Germinal center (tissue), 1 donor: ENCODE data around the gene KIF3B.
"Not testable (repeated sequence)": the region's sequence is repeated elsewhere in the genome, so short reads cannot be mapped to it uniquely, and the experiment has no call there.

Source experiments
- DNase-seq: peaks from one replicate; pipeline ENCODE4 v3.0.0; 2012; ENCODE audit warnings: mixed read lengths, low spot score

KIF3B gene

GRCh38 chr20:32296412-32296811 is 19.0 kb downstream of the KIF3B start:
- DNase-seq: no peak

GRCh38 chr20:32296819-32297420 is 19.5 kb downstream of the KIF3B start:
- no peak for DNase-seq

GRCh38 chr20:32297439-32297838 is 20.0 kb downstream of the KIF3B start:
- DNase-seq: no peak

DNA sequence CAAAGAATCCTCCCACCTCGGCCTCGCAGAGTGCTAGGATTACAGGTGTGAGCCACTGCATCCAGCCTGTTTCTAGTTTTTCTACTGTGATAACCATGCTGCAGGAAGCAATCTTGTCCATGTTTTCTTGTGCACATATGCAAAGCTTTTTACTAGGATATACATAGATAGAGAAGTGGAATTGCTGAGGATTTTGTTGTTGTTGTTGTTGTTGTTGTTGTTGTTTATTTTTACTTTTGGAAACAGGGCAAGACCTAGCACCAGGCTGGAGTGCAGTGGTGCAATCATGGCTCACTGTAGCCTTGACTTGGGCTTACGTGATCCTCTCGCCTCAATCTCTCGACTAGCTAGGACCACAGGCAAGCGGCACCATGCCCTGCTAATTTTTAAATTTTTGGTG is 23.2 kb downstream of the KIF3B start:
- DNase-seq: no peak

- DNase-seq: no peak
Observed at GRCh38 chr20:32301719-32302506, 24.5 kb downstream of the KIF3B start.

DNA sequence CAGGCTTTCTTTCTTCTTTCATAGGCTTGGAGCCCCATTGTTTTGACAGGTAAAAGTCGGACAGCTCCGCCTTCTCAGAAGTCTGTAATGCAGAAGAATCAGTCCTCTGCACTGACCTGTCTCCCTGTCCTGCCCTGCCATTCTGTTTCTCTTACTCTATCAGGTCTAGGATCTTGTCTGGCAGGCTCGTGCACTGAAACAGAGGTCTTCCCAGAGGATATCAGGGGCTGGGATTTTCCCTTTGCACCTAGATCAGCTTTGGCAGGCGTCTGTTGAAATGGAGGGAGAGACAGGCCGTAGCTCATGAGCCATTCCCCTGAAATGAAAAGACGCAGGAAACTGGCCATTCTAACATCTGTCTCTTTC is 25.0 kb downstream of the KIF3B start:
- DNase-seq: no peak

DNA sequence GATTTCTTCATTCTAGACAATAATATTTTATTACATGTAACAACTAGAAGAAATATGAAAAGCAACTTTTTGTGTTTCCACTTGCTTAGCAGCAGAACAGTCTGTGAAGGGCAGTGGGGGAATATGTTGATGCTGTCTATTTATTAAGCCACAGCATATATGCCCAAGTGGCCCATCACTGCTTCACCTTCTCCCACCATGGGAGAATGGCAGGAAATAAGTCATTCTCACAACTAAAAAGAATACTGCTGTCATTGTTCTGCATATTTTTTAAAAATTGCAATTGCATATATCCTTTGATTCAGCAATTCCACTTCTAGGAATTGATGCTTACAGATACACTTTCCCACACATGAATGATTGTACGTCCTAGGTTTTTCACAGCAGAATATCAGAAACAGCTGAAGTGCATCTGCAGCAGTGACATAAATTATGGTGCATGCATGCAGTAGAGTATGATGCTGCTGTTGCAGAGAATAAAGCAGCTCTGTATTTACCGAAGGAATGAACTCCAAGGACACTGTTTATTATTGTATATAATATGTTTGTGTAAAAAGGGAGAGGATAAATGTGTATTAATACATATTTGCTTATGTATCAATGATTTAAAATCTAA is 26.8 kb downstream of the KIF3B start:
- DNase-seq: no peak

DNA sequence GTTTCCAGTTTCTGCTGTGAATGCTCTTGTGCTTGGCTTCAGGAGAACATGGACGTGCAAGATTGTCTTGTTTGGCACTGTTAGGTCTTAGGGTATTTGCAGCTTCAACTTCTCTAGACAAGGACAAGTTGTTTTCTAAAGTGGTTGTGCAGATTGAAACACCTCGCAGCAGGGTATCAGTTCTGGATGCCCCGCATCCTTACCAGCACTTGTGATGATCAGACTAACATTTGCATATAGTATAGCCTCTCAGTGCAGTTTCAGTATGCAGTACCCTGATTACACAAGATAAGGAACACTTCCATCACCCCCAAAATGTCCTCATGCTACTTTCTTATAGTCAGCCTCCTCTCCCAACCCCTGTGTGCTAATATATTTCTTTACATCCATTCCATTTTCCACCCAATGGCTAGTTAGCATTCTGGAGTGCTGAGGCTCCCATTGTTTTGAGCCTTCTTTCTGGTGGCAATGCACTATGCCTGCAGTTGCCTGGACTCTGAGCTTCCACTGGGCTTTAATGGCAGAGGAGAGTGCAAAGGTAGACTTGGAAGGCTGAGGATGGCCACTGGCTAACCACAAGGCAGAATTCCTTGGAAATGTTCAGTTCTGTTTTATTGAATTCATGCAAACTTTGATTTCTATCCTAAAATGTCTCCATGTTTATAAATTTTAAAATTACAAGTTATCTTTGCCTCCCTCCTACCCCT is 35.4 kb downstream of the KIF3B start:
- no peak for DNase-seq

GRCh38 chr20:32314768-32315167 is 37.3 kb downstream of the KIF3B start:
- DNase-seq: no peak

GRCh38 chr20:32315399-32315798 is 37.9 kb downstream of the KIF3B start:
- DNase-seq: no peak

DNA sequence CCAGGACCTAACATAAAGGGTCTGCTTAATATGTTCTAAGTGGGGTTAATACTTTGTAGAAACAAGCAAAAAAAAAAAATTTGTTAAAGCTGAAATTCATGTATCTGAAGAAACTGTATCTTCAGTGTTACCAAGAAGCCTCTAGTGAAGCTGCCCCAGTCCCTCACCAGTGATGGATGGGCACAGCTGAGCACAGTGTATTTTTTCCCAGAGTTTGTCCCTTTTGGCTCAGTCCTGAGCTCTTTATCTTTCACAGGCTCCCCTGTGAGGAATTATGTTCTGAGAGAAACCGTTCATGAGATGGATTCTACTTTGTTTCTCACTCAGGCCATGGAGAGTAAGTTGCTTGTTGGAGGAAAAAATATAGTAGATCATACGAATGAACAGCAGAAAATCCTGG is 38.4 kb downstream of the KIF3B start:
- no peak for DNase-seq

GRCh38 chr20:32316667-32317066 is 39.2 kb downstream of the KIF3B start:
- DNase-seq: no peak

- no peak for DNase-seq
Observed at GRCh38 chr20:32319100-32319499, 41.6 kb downstream of the KIF3B start.

DNA sequence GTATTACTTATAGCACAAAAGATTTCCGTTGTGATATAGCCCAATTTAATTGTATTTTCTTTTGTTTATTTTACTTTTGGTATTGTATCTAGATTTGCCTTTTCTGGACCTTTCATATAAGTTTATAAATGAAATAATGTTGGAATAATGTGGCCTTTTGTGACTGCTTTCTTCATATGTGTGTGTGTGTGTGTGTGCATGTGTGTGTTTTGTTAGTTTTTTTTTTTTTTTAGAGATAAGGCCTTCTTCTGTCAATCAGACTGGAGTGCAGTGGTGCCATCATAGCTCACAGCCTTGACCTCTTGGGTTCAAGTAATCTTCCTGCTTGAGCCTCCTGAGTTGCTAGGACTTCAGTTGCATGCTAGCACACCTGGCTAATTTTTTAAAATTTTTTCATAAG is 42.9 kb downstream of the KIF3B start:
- no peak for DNase-seq

DNA sequence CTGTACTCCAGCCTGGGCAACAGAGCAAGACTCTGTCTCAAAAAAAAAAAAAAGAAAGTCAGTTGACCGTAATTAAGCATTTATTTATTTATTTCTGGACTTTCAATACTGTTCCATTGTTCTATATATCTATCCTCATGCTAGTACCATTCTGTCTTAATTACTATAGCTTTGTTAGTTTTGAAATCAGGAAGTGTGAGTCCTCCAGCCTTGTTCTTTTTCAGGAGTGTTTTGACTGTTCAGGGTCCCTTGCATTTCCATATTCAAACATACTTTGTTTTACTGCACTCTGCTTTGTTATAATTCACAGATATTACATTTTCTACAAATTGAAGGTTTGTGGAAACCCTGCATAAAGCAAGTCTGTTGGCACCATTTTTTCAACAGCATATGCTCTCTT is 43.9 kb downstream of the KIF3B start:
- no peak for DNase-seq

DNA sequence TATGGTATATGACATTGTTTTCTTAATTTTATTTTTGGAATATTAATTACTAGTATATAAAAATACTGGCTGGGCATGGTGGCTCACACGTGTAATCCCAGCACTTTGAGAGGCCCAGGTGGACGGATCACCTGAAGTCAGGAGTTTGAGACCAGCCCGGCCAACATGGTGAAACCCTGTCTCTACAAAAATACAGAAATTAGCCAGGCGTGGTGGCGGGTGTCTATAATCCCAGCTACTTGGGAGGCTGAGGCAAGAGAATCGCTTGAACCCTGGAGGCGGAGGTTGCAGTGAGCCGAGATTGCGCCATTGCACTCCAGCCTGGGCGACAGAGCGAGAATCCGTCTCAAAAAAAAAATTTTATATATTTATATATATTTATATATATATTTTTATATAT is 44.8 kb downstream of the KIF3B start:
- not testable (repeated sequence) for DNase-seq

- DNase-seq: not testable (repeated sequence)
Observed at GRCh38 chr20:32323761-32324160, 46.3 kb downstream of the KIF3B start.

DNA sequence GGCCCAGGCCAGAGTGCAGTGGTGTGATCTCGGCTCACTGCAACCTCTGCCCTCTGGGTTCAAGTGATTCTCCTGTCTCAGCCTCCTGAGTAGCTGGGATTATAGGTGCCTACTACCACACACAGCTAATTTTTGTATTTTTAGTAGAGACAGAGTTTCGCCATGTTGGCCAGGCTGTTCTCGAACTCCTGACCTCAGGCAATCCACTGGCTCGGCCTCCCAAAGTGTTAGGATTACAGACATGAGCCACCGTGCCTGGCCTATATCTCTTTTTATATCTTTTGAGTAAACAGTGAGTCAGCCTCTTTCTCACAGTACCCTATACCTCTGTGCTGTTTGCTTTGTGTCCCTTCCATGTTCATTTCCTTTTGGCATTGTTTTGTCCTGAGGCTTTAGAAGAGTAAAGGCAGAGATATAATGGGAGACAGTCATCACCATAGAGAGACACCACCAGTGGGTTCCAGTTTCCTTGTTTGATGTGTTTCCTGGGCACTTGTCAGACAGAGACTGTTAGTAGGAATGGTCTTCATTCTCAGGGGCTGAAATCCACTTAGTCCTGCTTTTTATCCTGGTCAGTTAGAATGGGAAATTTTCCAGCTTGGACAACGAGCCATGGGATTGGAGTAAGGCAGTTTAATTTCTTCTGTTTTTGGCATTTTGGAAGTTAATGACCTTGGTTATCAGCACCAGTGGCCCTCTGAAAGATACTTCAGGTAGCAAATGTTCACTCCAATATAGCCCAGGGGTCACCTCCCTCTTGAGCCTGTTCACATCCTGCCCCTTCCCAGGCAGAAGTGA is 48.5 kb downstream of the KIF3B start:
- DNase-seq: no peak

DNA sequence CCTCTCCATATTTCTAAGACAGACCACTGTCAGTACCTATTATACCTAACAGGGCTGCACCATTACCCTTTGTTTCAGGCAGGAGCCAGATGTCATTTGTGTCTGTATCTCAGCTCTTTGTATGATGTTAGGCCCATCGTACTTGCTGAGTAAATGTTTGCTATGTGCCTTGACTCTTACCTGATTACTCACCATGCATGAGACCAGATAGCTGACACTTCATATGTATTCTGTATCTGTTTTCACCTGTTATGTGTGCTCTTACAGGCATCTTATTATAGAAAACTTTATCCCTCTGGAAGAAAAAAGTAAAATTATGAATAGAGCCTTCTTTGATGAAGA is 49.0 kb downstream of the KIF3B start:
- DNase-seq: no peak

- DNase-seq: no peak
Observed at GRCh38 chr20:32327087-32327681, 49.7 kb downstream of the KIF3B start.

- no peak for DNase-seq
Observed at GRCh38 chr20:32329817-32330554, 52.5 kb downstream of the KIF3B start.
